NOMO-1 treated with DMSO at 0.1 percent for 48 hours (cell line): Measurements from ENCODE around the gene SIGLEC12.
"Not testable (repeated sequence)": the region's sequence is repeated elsewhere in the genome, so short reads cannot be mapped to it uniquely, and the experiment has no call there.

Experiments
- DNase-seq: peaks from one replicate; lab custom pipeline; 2025; ENCODE audit not compliant: unreplicated experiment; lab: John Stamatoyannopoulos, UW

SIGLEC12 gene

DNA sequence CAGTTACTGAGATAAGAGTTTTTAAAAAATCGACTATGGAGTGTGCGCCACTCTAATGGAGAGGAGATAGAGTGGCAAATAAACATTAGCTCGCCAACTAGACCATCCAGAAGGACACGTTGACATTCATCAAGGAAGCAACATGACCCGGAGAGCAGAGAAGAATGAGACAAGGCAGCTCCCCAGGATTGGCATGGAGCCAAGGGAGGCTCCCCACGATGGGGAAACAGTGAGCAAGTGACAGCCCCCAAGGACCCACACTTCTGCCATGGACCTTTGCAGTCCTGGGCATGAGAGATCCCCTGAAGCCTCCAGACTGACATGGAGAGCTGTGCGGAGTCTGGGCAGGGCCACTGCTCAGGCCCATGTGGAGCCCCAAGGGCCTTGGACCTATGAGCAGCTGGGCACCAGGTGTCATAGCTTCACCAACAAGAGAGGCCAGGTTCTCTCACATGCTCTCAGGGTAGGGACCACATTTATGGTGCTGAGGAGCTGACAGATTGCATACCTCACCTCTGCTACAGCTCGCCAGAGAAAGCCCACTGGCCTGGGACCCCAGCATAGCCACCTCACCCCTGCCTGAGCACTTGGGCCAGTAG, 23.2 kb upstream of the SIGLEC12 start:
- DNase-seq, result no peak

DNA sequence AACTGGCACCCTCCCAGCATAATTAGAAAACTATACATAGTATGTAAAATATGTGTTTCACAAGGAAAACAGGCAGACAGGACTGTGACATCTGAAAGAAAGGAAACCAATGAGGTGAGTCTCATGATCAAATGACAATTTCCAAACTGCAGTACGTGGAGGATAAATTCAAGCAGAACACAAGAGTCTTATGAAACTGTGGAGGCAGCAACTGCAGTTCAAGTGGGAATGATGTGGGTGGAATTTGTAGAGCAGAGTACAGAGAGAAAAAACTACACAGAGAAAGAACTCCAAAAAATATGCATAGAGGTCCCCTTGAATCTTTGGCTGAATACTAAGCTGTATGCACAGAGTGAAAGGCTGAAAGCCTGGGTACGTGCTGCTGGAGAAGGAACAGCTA, 20.2 kb upstream of the SIGLEC12 start:
- no peak for DNase-seq

DNA sequence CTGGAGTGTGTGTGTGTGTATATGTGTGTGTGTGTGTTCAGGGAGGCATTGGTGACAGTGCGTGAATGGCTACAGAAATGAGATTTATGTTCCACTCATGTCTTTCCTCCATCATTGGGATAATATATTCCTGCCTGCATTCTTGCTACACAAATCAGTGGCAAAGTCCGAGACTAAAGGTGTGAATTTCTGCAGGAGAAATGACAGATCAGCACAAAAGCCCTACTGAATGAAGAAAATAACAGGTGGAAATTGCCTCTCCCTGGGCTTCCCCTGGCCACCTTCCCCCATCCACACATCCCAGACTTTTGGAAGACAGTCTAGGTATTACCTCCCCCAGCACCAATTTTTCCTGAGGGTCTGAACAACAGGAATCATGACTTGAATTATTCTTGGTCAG, 19.8 kb upstream of the SIGLEC12 start:
- DNase-seq, result no peak

DNA sequence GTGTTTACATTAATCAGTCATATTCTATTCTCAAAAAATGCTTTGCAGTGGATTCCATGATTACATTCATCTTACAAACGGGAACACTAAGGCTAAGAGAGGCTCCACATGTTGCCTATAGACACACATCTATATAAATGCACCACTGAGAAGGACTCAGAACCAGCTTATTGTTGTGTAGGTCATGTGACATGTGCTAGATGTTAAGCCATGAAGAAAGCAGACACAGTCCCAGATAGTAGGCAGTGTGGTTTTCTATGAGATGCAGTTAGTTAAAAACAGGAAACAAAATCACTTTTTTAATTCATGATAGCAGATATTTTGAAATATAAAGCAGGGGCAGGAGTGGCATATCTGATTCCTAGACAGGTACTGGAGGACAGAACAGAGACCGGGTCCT, 19.1 kb upstream of the SIGLEC12 start:
- no peak for DNase-seq

DNA sequence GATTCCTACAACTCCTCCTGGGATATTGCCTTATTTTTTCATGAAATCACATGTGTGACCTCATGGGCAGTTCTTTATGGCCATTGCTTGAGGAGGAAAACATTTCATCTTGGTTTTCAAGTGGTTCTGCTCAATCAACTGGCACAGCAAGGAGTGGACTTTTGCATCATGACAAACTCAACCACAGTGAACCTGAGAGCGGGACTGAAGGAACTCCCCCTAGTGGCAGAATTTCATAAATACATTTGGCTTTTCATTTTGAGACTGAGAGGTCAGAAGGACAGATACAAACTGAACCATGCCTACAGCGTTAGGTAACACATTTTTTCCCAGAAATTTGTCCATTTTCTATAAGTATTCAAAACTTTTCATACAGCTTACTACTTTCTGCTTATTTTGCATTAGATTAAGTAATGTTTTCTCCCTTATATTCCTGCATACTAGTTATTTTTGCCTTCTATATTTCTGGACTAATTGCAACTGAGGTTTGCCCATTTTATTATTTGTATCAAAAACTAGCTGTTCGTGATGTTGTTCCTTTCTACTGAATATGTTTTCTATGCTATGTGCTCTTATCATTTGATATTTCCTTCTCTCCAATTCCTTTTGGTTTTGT, 13.4 kb upstream of the SIGLEC12 start:
- DNase-seq, result peak; percentile 64

DNA sequence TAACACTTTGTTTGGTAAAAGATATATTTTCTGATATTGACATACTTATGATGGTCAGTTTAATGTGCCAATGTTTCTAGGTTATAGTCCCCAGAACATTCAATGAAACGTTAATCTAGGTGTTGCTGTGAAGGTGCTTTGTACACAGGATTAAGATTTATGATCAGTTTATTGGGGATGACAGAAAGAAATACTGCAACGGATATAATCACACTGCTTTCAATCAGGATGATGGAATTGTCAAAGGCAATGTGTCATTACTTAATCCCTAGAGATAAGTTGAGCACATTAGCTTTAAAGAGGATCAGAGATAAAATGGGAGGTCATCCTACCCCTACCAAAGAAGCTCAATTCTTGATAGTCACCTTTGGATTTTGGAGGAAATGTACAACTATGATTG, 12.4 kb upstream of the SIGLEC12 start:
- DNase-seq, result no peak

DNA sequence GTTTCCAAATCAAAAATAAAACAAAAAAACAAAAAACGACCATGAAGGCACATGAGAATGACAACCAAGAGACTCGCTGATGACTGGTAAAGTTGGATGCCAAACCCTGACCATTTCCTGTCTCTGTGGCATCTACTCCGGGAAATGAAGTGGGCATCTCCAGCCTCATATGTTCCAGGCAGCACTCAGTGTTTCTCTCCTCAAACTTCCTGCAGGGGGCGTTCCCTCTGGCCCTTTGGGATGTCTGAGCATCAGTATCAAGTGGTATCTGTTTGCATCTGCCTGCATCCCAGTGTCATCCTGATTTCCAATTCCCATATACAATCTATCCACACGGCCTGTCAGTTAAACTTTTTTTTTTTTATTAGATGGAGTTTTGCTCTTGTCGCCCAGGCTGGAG, 9.8 kb upstream of the SIGLEC12 start:
- DNase-seq, result no peak

DNA sequence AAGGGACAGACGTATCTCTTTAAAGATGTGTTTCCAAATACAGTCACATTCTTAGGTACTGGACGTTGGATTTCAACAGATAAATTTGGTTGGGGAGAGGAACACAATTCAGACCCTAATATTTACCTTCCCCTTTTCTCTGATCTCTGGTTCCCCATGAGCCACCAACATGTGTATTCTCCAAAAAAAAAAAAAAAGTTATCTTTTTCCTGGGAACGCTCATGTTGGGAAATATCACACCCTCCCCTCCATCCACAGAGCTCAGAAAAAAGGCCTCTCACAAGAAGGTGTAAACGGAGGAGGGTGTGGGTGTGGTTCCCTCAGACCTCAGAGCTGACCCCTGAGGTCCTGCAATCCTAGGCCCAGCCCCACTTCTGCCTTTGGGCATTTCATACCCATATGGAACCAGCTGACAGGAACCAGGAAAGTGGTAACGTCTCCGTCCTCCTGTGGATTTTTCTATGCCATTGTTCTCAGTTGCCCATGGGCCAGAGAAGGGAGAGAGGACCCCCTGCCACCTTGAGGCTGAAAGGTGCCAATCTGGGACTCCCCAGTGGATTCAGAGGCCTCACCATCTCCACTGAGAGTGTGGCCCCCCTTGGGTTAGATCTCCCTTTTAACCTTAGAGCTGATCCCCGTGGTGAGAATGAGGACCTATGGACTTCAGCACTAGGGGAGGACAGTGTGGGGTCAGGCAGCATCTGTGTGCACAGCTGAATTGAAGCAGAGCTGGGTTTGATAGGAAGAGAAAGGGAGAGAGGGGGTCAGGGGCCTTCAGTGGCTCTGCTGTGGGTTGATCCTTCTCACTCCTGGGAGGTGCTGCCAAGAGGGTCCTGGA, 8.4 kb upstream of the SIGLEC12 start:
- DNase-seq, result peak; percentile 29

DNA sequence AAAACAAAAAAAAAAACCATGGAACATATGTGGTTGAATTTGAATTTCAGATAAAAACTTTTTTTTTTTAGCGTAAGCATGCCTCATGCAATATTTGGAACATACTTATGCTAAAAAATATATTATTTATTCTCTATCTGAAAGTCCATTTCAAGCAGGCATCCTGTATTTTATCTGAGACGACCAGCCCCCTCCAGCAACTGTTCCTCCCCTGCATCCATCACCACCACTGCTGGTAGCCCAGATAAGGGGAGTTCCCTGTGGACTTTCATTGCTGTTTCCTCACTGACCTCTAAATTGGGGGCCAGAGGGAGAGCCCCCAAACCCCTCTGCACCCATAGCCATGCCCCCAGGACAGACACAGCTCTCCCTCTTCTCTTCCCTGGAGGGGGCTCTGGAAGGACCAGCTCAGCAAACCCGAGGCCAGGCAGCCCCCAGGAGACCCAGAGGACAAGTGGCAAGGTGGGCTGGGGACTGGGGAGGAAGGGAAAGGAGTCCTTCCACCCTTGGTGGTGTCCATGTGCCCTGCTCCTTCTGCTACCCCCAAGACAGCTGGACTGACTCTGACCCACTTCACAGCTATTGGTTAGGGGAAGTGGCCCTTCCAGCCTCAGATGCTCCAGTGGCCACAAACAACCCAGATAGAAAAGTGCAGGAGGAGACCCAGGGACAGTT, 6.6 kb upstream of the SIGLEC12 start:
- DNase-seq, result no peak

DNA sequence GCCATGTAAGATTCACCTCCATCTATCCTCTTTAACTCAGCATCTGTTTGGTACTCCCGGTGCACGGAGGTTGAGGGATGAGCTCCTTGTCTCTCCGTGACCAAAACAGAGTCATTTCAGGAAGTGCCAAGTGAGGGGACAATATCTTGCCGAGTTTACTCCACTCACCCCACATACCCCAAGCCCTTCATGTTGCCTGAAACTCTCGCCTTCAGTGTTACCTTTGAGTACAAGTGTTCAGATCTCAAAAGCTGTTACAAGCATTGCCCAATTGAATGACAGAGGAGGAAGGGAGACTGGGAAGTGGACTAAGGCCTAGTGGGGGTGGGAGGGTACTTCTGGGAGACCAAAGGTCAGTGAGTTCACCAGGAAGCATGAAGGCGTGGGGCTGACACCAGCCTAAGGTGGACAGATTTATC, 6.0 kb upstream of the SIGLEC12 start:
- DNase-seq, result peak; percentile 44

DNA sequence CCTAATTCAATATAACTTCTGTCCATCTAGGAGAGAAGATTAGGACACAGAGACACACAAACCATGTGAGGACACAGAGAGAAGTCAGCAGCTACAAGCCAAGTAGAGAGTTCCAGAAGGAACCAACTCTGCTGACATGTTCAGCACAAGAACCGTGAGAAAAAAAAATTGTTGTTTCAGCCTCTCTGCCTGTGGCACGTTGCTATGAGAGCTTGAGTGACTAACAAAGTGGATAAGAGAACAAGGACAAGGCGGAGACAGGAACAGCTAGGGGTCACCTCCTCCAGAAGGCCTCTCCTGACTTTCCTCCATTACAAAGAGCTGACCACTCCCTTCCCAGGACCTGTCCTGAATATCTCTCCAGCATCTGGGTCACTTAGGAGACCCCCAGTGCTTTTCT, 5.6 kb upstream of the SIGLEC12 start:
- DNase-seq, result no peak

DNA sequence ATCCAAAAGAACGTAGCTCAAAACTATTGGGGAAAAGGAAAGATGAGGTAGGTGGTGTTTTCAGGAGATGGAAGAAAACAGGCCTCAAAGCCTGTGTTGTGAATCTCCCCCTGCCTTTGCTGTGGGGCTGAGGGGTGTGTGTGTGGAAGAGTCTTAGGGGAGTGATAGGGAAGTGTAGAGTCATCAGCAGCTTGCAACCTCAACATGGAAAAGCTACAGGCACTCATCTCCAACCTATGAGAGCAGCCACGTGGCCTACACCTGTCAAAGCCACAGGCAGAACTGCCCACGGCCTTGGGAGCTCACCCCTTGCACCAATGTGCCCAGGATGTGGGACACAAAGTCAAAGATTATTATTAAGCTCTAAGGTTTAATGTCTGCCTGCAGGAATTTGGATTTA, 4.3 kb upstream of the SIGLEC12 start:
- no peak for DNase-seq

DNA sequence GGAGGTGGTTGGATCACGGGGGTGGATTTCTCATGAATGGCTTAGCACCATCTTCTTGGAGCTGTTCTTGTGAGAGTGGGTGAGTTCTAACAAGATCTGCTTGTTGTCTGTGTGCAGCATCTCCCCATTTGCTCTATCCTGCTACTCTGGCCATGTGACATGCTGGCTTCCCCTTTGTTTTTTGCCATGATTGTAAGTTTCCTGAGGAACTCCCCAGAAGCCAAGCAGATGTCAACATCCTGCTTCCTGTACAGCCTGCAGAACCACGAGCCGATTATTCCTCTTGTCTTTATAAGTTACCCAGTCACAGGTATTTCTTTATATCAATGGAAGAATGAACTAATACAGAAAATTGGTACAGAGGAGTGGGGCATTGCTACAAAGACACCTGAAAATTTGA, 2.3 kb upstream of the SIGLEC12 start:
- DNase-seq, result no peak

DNA sequence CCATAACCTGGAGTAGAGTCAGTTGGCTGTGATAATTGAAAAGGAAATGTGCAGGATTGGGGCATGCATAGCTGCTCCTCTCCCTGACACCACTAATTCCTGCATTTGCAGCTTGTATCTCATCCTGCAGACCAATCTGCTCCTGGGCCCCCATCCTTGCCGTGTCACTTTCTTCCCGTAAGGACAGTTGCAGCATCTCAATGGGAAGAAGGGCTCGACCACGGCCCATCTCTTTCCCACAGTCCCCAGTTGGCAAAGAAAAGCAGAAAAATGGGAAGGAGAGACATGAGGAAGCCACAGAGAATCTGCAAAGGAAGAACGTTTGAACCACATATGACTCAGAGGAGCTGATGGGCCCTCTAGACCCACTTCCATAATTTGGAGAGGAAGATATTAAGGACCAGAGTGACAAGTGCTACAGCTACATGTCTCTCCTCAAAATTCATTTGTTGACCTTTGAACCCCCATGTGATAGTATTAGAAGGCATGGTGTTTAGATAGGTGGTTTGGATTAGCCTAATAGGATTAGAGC, 1.8 kb upstream of the SIGLEC12 start:
- peak; percentile 69 for DNase-seq

DNA sequence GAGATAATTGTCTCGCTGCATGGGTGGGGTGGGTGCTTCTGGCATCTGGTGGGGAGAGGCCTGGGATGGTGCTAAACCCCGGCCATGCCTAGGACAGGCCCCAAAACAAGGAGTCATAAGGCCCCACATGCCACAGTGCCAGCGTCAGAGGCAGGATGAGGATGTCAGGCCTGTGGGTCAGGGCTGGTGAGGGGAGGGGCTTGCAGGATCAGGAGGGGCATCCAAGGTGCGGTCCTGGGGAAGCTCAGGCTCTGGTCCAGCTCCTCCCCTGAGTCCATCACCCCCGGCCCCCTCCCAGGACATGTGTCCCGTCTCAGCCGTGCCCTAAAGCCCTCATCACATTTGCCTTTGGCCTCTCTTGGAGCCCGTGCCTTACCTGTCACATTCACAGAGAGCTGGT, 669 bp downstream of the SIGLEC12 start:
- not testable (repeated sequence) for DNase-seq

DNA sequence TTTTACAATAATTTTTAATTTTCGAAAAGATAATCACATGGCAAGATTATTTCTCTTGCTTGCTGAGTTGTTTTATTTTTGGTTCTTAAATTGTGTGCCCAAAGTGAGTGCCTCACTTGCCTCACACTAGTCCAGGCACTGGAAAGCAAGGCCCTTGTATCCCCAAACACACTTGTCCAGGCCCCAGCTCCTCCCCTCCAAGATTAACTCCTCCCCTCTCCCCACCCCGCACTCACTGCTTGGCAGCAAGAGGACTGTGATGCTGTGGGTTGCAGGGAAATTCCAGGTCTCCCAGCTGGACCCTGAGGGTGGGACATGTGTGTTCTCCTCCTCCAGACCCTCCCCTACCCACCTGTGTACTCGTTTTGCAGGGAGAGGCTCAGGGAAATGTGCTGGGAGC, 3.9 kb downstream of the SIGLEC12 start:
- DNase-seq, result no peak

DNA sequence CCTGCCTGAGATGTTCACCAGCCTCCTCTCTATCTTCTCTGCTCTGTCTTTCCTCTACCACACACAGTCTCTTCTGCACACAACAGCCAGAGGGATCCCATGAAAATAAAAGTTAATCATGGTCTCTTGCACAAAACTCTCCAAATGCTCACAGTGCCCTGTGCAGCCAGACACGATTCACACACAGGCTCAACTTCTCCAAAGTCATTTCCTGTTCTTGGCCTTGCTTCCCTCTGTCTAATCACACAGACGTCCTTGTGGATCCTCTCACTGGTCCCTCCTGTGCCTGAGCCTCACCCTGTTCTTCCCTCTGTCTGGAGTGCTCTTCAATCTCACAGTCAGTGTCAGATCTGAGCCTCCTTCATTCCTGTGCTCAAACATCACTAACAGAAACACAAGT, 7.8 kb downstream of the SIGLEC12 start:
- peak; percentile 12 for DNase-seq

DNA sequence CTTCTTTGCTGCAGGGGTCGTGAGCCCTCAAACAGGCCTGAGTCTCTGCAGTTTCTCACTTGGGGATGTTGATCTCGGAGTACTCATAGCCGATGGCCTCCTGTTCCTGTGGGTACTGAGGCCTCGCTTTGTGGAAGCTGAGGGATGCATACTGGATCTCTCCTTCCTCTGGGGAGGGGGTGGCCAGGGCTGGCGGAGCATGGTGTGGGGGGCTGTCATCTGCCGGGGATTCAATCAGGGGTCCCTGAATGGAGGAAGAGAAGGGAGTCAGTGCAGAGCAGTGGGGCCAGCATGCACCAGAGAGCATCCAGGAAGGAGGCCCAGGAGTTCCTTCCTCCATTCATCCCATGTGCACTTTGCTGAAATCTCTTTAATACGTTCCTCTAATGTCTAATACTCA, 10.0 kb downstream of the SIGLEC12 start:
- DNase-seq, result no peak

DNA sequence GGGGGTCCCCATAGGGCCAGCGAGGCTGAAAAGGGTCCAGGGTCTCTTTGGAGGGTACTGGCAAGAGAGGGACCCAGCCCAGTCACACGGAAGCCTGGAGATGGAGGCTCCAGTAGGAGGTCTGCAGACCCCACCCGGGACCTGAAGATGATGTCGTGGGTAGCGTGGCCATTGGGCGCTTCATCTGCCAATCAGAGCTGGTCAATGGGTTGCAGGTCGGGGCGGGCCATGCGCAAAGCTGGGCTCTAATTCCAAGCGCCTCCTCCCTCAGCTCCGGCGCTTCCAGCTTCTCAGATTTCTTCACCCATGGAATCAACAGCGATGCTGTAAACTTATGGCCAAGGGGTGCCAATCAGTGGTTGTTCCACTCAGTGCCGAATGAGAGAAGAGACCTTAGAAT, 10.9 kb downstream of the SIGLEC12 start:
- no peak for DNase-seq

DNA sequence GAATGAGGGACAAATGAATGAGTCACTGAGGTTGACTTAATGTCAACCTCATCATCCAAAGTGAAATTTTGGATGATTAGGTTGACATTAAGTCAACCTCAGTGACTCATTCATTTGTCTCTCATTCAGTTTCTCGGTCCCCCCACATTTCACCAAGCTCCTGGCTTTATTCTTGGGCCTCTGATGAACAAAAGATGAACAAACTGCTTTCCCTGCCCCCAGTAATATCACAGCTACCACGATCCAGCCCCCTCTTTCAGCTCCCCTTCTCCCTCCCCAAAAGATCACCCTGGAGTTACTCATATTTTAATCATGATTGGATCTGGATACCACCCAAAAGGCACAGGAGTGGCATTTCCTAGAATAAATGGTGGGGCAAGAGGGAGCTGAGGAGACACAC, 12.5 kb downstream of the SIGLEC12 start:
- DNase-seq, result no peak

DNA sequence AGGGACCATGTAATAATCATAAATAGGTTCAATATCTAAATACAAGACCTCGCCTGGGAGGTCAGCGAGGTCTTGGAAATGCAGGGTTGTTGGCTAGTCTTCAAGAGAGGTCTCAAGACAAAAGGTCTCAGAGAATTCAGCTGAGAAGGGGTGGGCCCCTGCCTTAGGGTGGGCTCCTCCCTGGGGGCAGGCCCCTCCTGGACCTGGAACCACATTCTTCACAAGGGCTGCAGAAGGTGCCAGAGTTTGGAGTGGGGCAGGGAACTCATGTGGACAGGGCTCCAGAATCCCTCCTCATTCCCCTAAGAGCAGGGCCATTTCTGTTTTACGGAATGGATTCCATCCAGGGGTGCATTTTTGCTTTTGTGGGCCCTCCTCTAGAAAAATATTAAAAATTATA, 13.1 kb downstream of the SIGLEC12 start:
- DNase-seq, result no peak
